GM12801 (cell line): ENCODE results near the gene INPP5D.

Experiments
- CTCF ChIP-seq: IDR thresholded peaks from one replicate; pipeline ENCODE4 v1.5.1; 2011; ENCODE audit warnings: control low read depth; ENCODE audit not compliant: insufficient read length; ENCODE audit errors: extremely low read depth

Gene INPP5D

GRCh38 chr2:233040571-233040970 is 19.6 kb upstream of the INPP5D start:
- TF ChIP-seq CTCF, result no peak

- no peak for TF ChIP-seq CTCF
Observed at GRCh38 chr2:233041722-233042323, 18.3 kb upstream of the INPP5D start.

GRCh38 chr2:233042549-233042948 is 17.6 kb upstream of the INPP5D start:
- TF ChIP-seq CTCF, result no peak

- no peak for TF ChIP-seq CTCF
Observed at GRCh38 chr2:233044974-233045605, 15.1 kb upstream of the INPP5D start.

- no peak for TF ChIP-seq CTCF
Observed at GRCh38 chr2:233047206-233047605, 12.9 kb upstream of the INPP5D start.

- TF ChIP-seq CTCF, result no peak
Observed at GRCh38 chr2:233047667-233048066, 12.5 kb upstream of the INPP5D start.

GRCh38 chr2:233048569-233049193 is 11.5 kb upstream of the INPP5D start:
- TF ChIP-seq CTCF, result no peak
